ENCODE measurements around the gene RPS3.

GRCh38 chr11:75352588-75353206 is 46.6 kb upstream of the RPS3 start:
- no peak for TF ChIP-seq MYNN (IDR thresholded peaks at IDR 0.05)
- TF ChIP-seq MYNN (CRISPR knock-in tag; IDR thresholded peaks at IDR 0.05): no peak
- no peak for TF ChIP-seq MCM5 (IDR thresholded peaks at IDR 0.05; ENCODE audit: low read depth)
- no peak for TF ChIP-seq TBP (optimal IDR thresholded peaks at IDR 0.05; ENCODE audit: low read depth, low read length)
- TF ChIP-seq TAF1 (IDR thresholded peaks at IDR 0.05; ENCODE audit: control insufficient read depth, extremely low read depth, insufficient read depth, low read length, severe bottlenecking): no peak
- TF ChIP-seq BACH1 (tag; IDR thresholded peaks at IDR 0.05): no peak

Measured in K562 (cell line).